HCT116 (cell line): ENCODE data around the gene PPP1R1C. TPM values are rescaled to one million over a fixed set of nuclear protein-coding genes. Genes with fewer than 3 reads are reported as not detected.

Experiments used
- ATAC-seq: fragments of 200-7000 bp; cut with Tn5 transposase; 2 replicates; pipeline ENCODE4 v1.9.1; 2020; ENCODE audit warnings: mild to moderate bottlenecking, moderate library complexity
- BruUV-seq: library from RNA; stranded (reverse); fragments of 400-500 nt; replicated peaks from 2 replicates; lab custom pipeline; 2021; lab: Mats Ljungman, UMichigan
- CTCF ChIA-PET: fragments of 300-600 bp; sonication (Branson Sonifier 250); formaldehyde crosslinking; loops from one replicate; lab custom pipeline; 2021; ENCODE audit warnings: antibody characterized with exemption; lab: Charles Lee
- POLR2A ChIA-PET: fragments of 300-600, 350-600 bp; sonication (Branson Sonifier 250); formaldehyde crosslinking; loops from one replicate; lab custom pipeline; 2021; ENCODE audit warnings: antibody characterized with exemption; lab: Charles Lee
- RAD21 ChIA-PET, 2 experiments: fragments of 300-600 bp; sonication (Branson Sonifier 250); formaldehyde crosslinking; loops; one replicate each; lab custom pipeline; 2023; ENCODE audit warnings: low total read pairs in 2 of 2; ENCODE audit not compliant: uncharacterized antibody in 2 of 2, unreplicated experiment in 2 of 2, low non-redundant PET in 1 of 2; lab: Charles Lee
- DNase-seq: peaks from one replicate; pipeline ENCODE4 v3.0.0-alpha.2; 2010; ENCODE audit warnings: low read depth, low spot score
- H2AFZ ChIP-seq: fragments of 200-600 bp; shearing (Covaris generic), sonication (generic); 2 replicates; pipeline ENCODE4 v1.6.1; 2017; ENCODE audit warnings: low read depth, mixed run types, mixed read lengths, antibody characterized with exemption, low read length; ENCODE audit not compliant: poor library complexity, severe bottlenecking
- H3K27ac ChIP-seq: 2 replicates; pipeline ENCODE4 v1.5.1; 2012; ENCODE audit warnings: low read depth, low read length
- H3K27me3 ChIP-seq: fragments of 200-600 bp; sonication (generic); 2 replicates; pipeline ENCODE4 v1.6.1; 2016; ENCODE audit warnings: mixed run types, low read length, mixed read lengths; ENCODE audit not compliant: insufficient read depth
- H3K36me3 ChIP-seq, 2 experiments: fragments of 200-500 bp in 1 of 2; fragments of 200-600 bp in 1 of 2; sonication (Bioruptor generic) in 1 of 2; sonication (generic) in 1 of 2; 2 replicates each; pipeline versions ENCODE4 v1.5.1 to v1.6.1; 2014 to 2016; ENCODE audit warnings: low read length in 2 of 2, inconsistent platforms in 1 of 2, mixed read lengths in 1 of 2, mixed run types in 1 of 2; ENCODE audit not compliant: insufficient read depth in 2 of 2, control insufficient read depth in 1 of 2
- H3K4me1 ChIP-seq, 2 experiments: fragments of 200-600 bp in 1 of 2; sonication (generic) in 1 of 2; 2 replicates each; pipeline versions ENCODE4 v1.5.1 to v1.6.1; 2012 to 2017; ENCODE audit warnings: low read length in 2 of 2, inconsistent platforms in 1 of 2, mild to moderate bottlenecking in 1 of 2, mixed read lengths in 1 of 2, mixed run types in 1 of 2, moderate library complexity in 1 of 2; ENCODE audit not compliant: insufficient read depth in 2 of 2, control insufficient read depth in 1 of 2
- H3K4me2 ChIP-seq: fragments of 200-600 bp; sonication (generic); 2 replicates; pipeline ENCODE4 v1.6.1; 2017; ENCODE audit warnings: mixed run types, low read length, mixed read lengths
- H3K4me3 ChIP-seq, 2 experiments: fragments of 200-600 bp in 1 of 2; sonication (generic) in 1 of 2; replicated peaks in 1 of 2; 2 replicates each; pipeline ENCODE4 v1.5.1; 2011 to 2016; ENCODE audit warnings: low read length in 2 of 2, control low read depth in 1 of 2, low read depth in 1 of 2, mild to moderate bottlenecking in 1 of 2, mixed read lengths in 1 of 2, mixed run types in 1 of 2
- H3K79me2 ChIP-seq: fragments of 200-600 bp; sonication (generic); 2 replicates; pipeline ENCODE4 v1.6.1; 2017; ENCODE audit warnings: mild to moderate bottlenecking, mixed run types, low read length, moderate library complexity, mixed read lengths; ENCODE audit not compliant: insufficient read depth
- H3K9ac ChIP-seq: fragments of 200-600 bp; sonication (generic); 2 replicates; pipeline ENCODE4 v1.6.1; 2016; ENCODE audit warnings: low read length, mixed read lengths
- H3K9me2 ChIP-seq: fragments of 200-600 bp; sonication (generic), shearing (Covaris generic); 2 replicates; pipeline ENCODE4 v1.6.1; 2017; ENCODE audit warnings: mixed run types, mild to moderate bottlenecking, moderate library complexity; ENCODE audit not compliant: insufficient read depth
- H3K9me3 ChIP-seq, 2 experiments: fragments of 200-500 bp in 1 of 2; fragments of 200-600 bp in 1 of 2; sonication (Bioruptor generic) in 1 of 2; sonication (generic) in 1 of 2; 2 replicates each; pipeline ENCODE4 v1.6.1; 2014 to 2017; ENCODE audit warnings: low read length in 2 of 2, mixed read lengths in 2 of 2, inconsistent platforms in 1 of 2, low read depth in 1 of 2, mild to moderate bottlenecking in 1 of 2, mixed run types in 1 of 2, moderate library complexity in 1 of 2; ENCODE audit not compliant: control insufficient read depth in 1 of 2, insufficient read depth in 1 of 2
- H4K20me1 ChIP-seq: fragments of 200-600 bp; sonication (generic), shearing (Covaris generic); 2 replicates; pipeline ENCODE4 v1.6.1; 2017; ENCODE audit warnings: mixed run types, mild to moderate bottlenecking, moderate library complexity; ENCODE audit not compliant: insufficient read depth
- ATF3 ChIP-seq: IDR thresholded peaks from 2 replicates; pipeline ENCODE4 v1.6.1; 2012
- CBX3 ChIP-seq: IDR thresholded peaks from 2 replicates; pipeline ENCODE4 v1.6.1; 2012; ENCODE audit warnings: low read depth
- CEBPB ChIP-seq: IDR thresholded peaks from 2 replicates; pipeline ENCODE4 v1.6.1; 2012; ENCODE audit warnings: low read depth
- CTCF ChIP-seq, 3 experiments: fragments of 200-600 bp in 1 of 3; sonication (generic) in 1 of 3; IDR thresholded peaks in 2 of 3; conservative IDR thresholded peaks in 1 of 3; 2 replicates each; pipeline ENCODE4 v1.5.1; 2012 to 2017; ENCODE audit warnings: low read depth in 2 of 3, low read length in 2 of 3, antibody characterized with exemption in 1 of 3, borderline replicate concordance in 1 of 3, control low read depth in 1 of 3, mild to moderate bottlenecking in 1 of 3, mixed read lengths in 1 of 3, mixed run types in 1 of 3, moderate library complexity in 1 of 3; ENCODE audit not compliant: insufficient read depth in 1 of 3
- EGR1 ChIP-seq: IDR thresholded peaks from 2 replicates; pipeline ENCODE4 v1.6.1; 2012; ENCODE audit warnings: low read depth
- ELF1 ChIP-seq: IDR thresholded peaks from 2 replicates; pipeline ENCODE4 v1.6.1; 2012; ENCODE audit warnings: low read depth, borderline replicate concordance
- EZH2 ChIP-seq: fragments of 200-600 bp; sonication (generic); IDR thresholded peaks from 2 replicates; pipeline ENCODE4 v1.6.1; 2017; ENCODE audit warnings: antibody characterized with exemption, mixed run types
- EZH2phosphoT487 ChIP-seq: fragments of 200-600 bp; IDR thresholded peaks from 2 replicates; pipeline ENCODE4 v1.6.1; 2018; ENCODE audit warnings: antibody characterized with exemption, borderline replicate concordance
- FOSL1 ChIP-seq: IDR thresholded peaks from 2 replicates; pipeline ENCODE4 v1.6.1; 2012; ENCODE audit warnings: low read depth
- JUND ChIP-seq: IDR thresholded peaks from 2 replicates; pipeline ENCODE4 v1.6.1; 2012
- POLR2A ChIP-seq: IDR thresholded peaks from 2 replicates; pipeline ENCODE4 v1.7.0; 2011; ENCODE audit warnings: borderline replicate concordance; ENCODE audit not compliant: insufficient read depth, insufficient read length; ENCODE audit errors: extremely low read depth
- POLR2AphosphoS5 ChIP-seq: IDR thresholded peaks from 2 replicates; pipeline ENCODE4 v1.6.1; 2011; ENCODE audit warnings: mild to moderate bottlenecking, low read depth, low read length, moderate library complexity
- RAD21 ChIP-seq: IDR thresholded peaks from 2 replicates; pipeline ENCODE4 v1.6.1; 2012; ENCODE audit warnings: low read depth, mild to moderate bottlenecking
- SIN3A ChIP-seq: IDR thresholded peaks from 2 replicates; pipeline ENCODE4 v1.6.1; 2012; ENCODE audit warnings: low read depth
- SP1 ChIP-seq: IDR thresholded peaks from 2 replicates; pipeline ENCODE4 v1.6.1; 2012; ENCODE audit warnings: low read depth
- TCF7L2 ChIP-seq: IDR thresholded peaks from 2 replicates; pipeline ENCODE4 v1.7.0; 2011; ENCODE audit warnings: borderline replicate concordance, inconsistent platforms; ENCODE audit not compliant: insufficient read depth, insufficient read length; ENCODE audit errors: extremely low read depth
- YY1 ChIP-seq: IDR thresholded peaks from 2 replicates; pipeline ENCODE4 v1.6.1; 2011; ENCODE audit warnings: low read length, low read depth, moderate library complexity, mild to moderate bottlenecking; ENCODE audit not compliant: insufficient replicate concordance; ENCODE audit errors: extremely low read depth
- ZFX ChIP-seq: fragments of 450-650 bp; IDR thresholded peaks from 2 replicates; pipeline ENCODE4 v1.6.1; 2017
- ZNF274 ChIP-seq: fragments of 200-500 bp; sonication (Bioruptor generic); IDR thresholded peaks from 2 replicates; pipeline ENCODE4 v1.6.1; 2014; ENCODE audit warnings: mild to moderate bottlenecking, low read depth, low read length, inconsistent platforms
- intact Hi-C: fragments of 100-400 bp; cut with micrococcal nuclease; formaldehyde crosslinking; loops from 2 replicates; pipeline ENCODE4 v1.10.0; 2022
- total RNA-seq: library from RNA; stranded (reverse); gene quantifications from one replicate; pipeline ENCODE4 v1.2.1, GENCODE V29; 2021; ENCODE audit not compliant: unreplicated experiment

PPP1R1C gene
- total RNA-seq, 1 experiment from 2014 or later, result 17.8 TPM

GRCh38 chr2:181989099-181989498 is 3.4 kb downstream of the PPP1R1C start:
- ATAC-seq (no peak), DNase-seq (no peak)
- no peak overlapping the region for H3K4me3 ChIP-seq

GRCh38 chr2:181991171-181991885 is 5.7 kb downstream of the PPP1R1C start:
- RAD21 ChIA-PET, result no interaction called here
- H2AFZ ChIP-seq, result no peak overlapping the region
- no TSS peak for BruUV-seq
- intact Hi-C loops, result no loop called here
- no peaks in the 10 kb centered on the region for H4K20me1 ChIP-seq
- no peak for DNase-seq
- peaks cover 0 to 4% of the 10 kb centered on the region in 2 experiments; a peak in 1 of 4 replicates for H3K4me1 ChIP-seq
- no peaks in the 10 kb centered on the region for H3K79me2 ChIP-seq
- no peaks in the 10 kb centered on the region for H3K36me3 ChIP-seq
- CTCF ChIA-PET, result no interaction called here
- H3K27me3 ChIP-seq, result no peaks in the 10 kb centered on the region
- no peak overlapping the region for H3K4me3 ChIP-seq
- no peak overlapping the region for H3K9ac ChIP-seq
- no peaks in the 10 kb centered on the region for H3K9me2 ChIP-seq
- POLR2A ChIA-PET, result no interaction called here
- no peak for ATAC-seq
- H3K9me3 ChIP-seq, result no peaks in the 10 kb centered on the region
- H3K27ac ChIP-seq, result no peak overlapping the region
- H3K4me2 ChIP-seq, result no peak overlapping the region
- TF ChIP-seq CEBPB (no peak), ZFX (no peak), EGR1 (no peak), EZH2phosphoT487 (no peak), CBX3 (no peak), EZH2 (no peak), SP1 (no peak), RAD21 (no peak), ATF3 (no peak), CTCF (IDR thresholded peaks at IDR 0.05 in 2 of 3, conservative IDR thresholded peaks at IDR 0.05 in 1 of 3; ENCODE audit: borderline replicate concordance in 1 of 3, insufficient read depth in 1 of 3, low read depth in 2 of 3, low read length in 2 of 3) (no peak), ZNF274 (no peak), TCF7L2 (no peak), YY1 (no peak), JUND (no peak), FOSL1 (no peak), SIN3A (no peak), POLR2AphosphoS5 (no peak), POLR2A (no peak)

More at GRCh38 chr2:181989099-181989498, 3.4 kb downstream of the PPP1R1C start:
- no peak overlapping the region for H2AFZ ChIP-seq
- POLR2A ChIA-PET, result no interaction called here
- H4K20me1 ChIP-seq, result no peaks in the 10 kb centered on the region
- no peak overlapping the region for H3K9ac ChIP-seq
- CTCF ChIA-PET, result no interaction called here
- no peak overlapping the region for H3K27ac ChIP-seq
- no peaks in the 10 kb centered on the region for H3K27me3 ChIP-seq
- RAD21 ChIA-PET, result no interaction called here
- peaks cover 0 to 8% of the 10 kb centered on the region in 2 experiments; a peak in 1 of 4 replicates for H3K4me1 ChIP-seq
- no TSS peak for BruUV-seq
- H3K9me2 ChIP-seq, result no peaks in the 10 kb centered on the region
- no peak overlapping the region for H3K4me2 ChIP-seq
- TF ChIP-seq CEBPB (no peak), CBX3 (no peak), TCF7L2 (no peak), ELF1 (no peak)
- H3K36me3 ChIP-seq, result no peaks in the 10 kb centered on the region; a peak in 1 of 4 replicates
- H3K79me2 ChIP-seq, result no peaks in the 10 kb centered on the region
- H3K9me3 ChIP-seq, result no peaks in the 10 kb centered on the region
- intact Hi-C loops, result no loop called here
